ENCODE measurements around the gene SELENOM.

The SELENOM gene

GRCh38 chr22:31107178-31107893, at the start of gene SELENOM:
TSS of gene SELENOM (minus strand) at chr22:31107568. CDS start at chr22:31107505, 63 bp downstream.
- peak; percentile 66 to 75 for DNase-seq (ENCODE audit: low read depth in 2 of 2)

- DNase-seq (ENCODE audit: low read depth in 2 of 2): no peak
Observed at GRCh38 chr22:31155422-31155821, 48.1 kb upstream of the SELENOM start.

- DNase-seq (ENCODE audit: low read depth in 2 of 2): no peak
Observed at GRCh38 chr22:31154975-31155374, 47.6 kb upstream of the SELENOM start.

- no peak for DNase-seq (ENCODE audit: low read depth in 2 of 2)
Observed at GRCh38 chr22:31153357-31153756, 46.0 kb upstream of the SELENOM start.

GRCh38 chr22:31151872-31152271, 44.5 kb upstream of the SELENOM start:
- DNase-seq (ENCODE audit: low read depth in 2 of 2): no peak

- DNase-seq (ENCODE audit: low read depth in 2 of 2): no peak
Observed at GRCh38 chr22:31150615-31151014, 43.2 kb upstream of the SELENOM start.

GRCh38 chr22:31148953-31149627, 41.7 kb upstream of the SELENOM start:
- DNase-seq (ENCODE audit: low read depth in 2 of 2): no peak

- no peak for DNase-seq (ENCODE audit: low read depth in 2 of 2)
Observed at GRCh38 chr22:31148488-31148887, 41.1 kb upstream of the SELENOM start.

GRCh38 chr22:31144223-31144622, 36.9 kb upstream of the SELENOM start:
- no peak for DNase-seq (ENCODE audit: low read depth in 2 of 2)

- no peak for DNase-seq (ENCODE audit: low read depth in 2 of 2)
Observed at GRCh38 chr22:31143537-31143936, 36.2 kb upstream of the SELENOM start.

GRCh38 chr22:31143038-31143437, 35.7 kb upstream of the SELENOM start:
- no peak for DNase-seq (ENCODE audit: low read depth in 2 of 2)

- no peak for DNase-seq (ENCODE audit: low read depth in 2 of 2)
Observed at GRCh38 chr22:31142285-31142684, 34.9 kb upstream of the SELENOM start.

- no peak for DNase-seq (ENCODE audit: low read depth in 2 of 2)
Observed at GRCh38 chr22:31141551-31141950, 34.2 kb upstream of the SELENOM start.

GRCh38 chr22:31140746-31141145, 33.4 kb upstream of the SELENOM start:
- no peak for DNase-seq (ENCODE audit: low read depth in 2 of 2)

- no peak for DNase-seq (ENCODE audit: low read depth in 2 of 2)
Observed at GRCh38 chr22:31139866-31140716, 32.7 kb upstream of the SELENOM start, which contains the start of gene PLA2G3. TSS of gene PLA2G3 (minus strand) at chr22:31140508. CDS start at chr22:31140354, 154 bp downstream.

- DNase-seq (ENCODE audit: low read depth in 2 of 2): no peak
Observed at GRCh38 chr22:31139066-31139465, 31.7 kb upstream of the SELENOM start.

GRCh38 chr22:31138126-31138525, 30.8 kb upstream of the SELENOM start:
- DNase-seq (ENCODE audit: low read depth in 2 of 2): no peak

GRCh38 chr22:31137721-31138120, 30.4 kb upstream of the SELENOM start:
- DNase-seq (ENCODE audit: low read depth in 2 of 2): no peak

- DNase-seq (ENCODE audit: low read depth in 2 of 2): no peak
Observed at GRCh38 chr22:31136711-31137110, 29.3 kb upstream of the SELENOM start.

- no peak for DNase-seq (ENCODE audit: low read depth in 2 of 2)
Observed at GRCh38 chr22:31136155-31136554, 28.8 kb upstream of the SELENOM start.

GRCh38 chr22:31135706-31136105, 28.3 kb upstream of the SELENOM start:
- no peak for DNase-seq (ENCODE audit: low read depth in 2 of 2)

- no peak for DNase-seq (ENCODE audit: low read depth in 2 of 2)
Observed at GRCh38 chr22:31134688-31135087, 27.3 kb upstream of the SELENOM start.

All from stimulated activated CD4-positive, alpha-beta T cell treated with anti-CD3 and anti-CD28 coated beads, Interleukin-1b, Interleukin-23, amount 100 ng/mL, for 1 hour (primary cell).